Loucy (cell line): ENCODE results near the gene BRD3OS.

Experiments
- H2AFZ ChIP-seq: fragments of 200-600 bp; sonication (generic); 2 replicates; pipeline ENCODE4 v1.6.0; 2016; ENCODE audit warnings: antibody characterized with exemption, mild to moderate bottlenecking, low read length, moderate library complexity
- H3F3A ChIP-seq: fragments of 200-600 bp; 2 replicates; pipeline ENCODE4 v1.6.0; 2016; ENCODE audit warnings: antibody characterized with exemption, low read depth, mild to moderate bottlenecking
- H3K27me3 ChIP-seq: fragments of 200-600 bp; sonication (generic); 2 replicates; pipeline ENCODE4 v1.6.1; 2014; ENCODE audit warnings: low read length, mild to moderate bottlenecking; ENCODE audit not compliant: insufficient read depth, poor library complexity, severe bottlenecking
- H3K36me3 ChIP-seq: fragments of 200-600 bp; sonication (generic); 2 replicates; pipeline ENCODE4 v1.6.1; 2016; ENCODE audit warnings: low read length; ENCODE audit not compliant: insufficient read depth
- H3K4me1 ChIP-seq: fragments of 200-600 bp; sonication (generic); 2 replicates; pipeline ENCODE4 v1.5.1; 2014; ENCODE audit warnings: low read length, mild to moderate bottlenecking; ENCODE audit not compliant: insufficient read depth, poor library complexity, severe bottlenecking
- H3K4me2 ChIP-seq: fragments of 200-600 bp; sonication (generic); 2 replicates; pipeline ENCODE4 v1.6.0; 2014; ENCODE audit warnings: antibody characterized with exemption, low read length, low read depth, mild to moderate bottlenecking; ENCODE audit not compliant: poor library complexity, severe bottlenecking
- H3K4me3 ChIP-seq: fragments of 200-600 bp; sonication (generic); 2 replicates; pipeline ENCODE4 v1.5.1; 2014; ENCODE audit warnings: low read length, mild to moderate bottlenecking, mixed read lengths; ENCODE audit not compliant: poor library complexity, severe bottlenecking
- H3K79me2 ChIP-seq: fragments of 200-600 bp; sonication (generic); 2 replicates; pipeline ENCODE4 v1.6.1; 2014; ENCODE audit warnings: low read length; ENCODE audit not compliant: insufficient read depth
- H3K9ac ChIP-seq: fragments of 200-600 bp; sonication (generic); 2 replicates; pipeline ENCODE4 v1.6.0; 2014; ENCODE audit warnings: mild to moderate bottlenecking, low read depth, low read length, moderate library complexity; ENCODE audit not compliant: poor library complexity, severe bottlenecking
- H3K9me2 ChIP-seq: fragments of 200-600 bp; sonication (generic); replicated peaks from 2 replicates; pipeline ENCODE4 v1.6.1; 2016; ENCODE audit warnings: low read depth, low read length, mixed read lengths
- H3K9me3 ChIP-seq: fragments of 200-600 bp; sonication (generic); 2 replicates; pipeline ENCODE4 v1.6.1; 2014; ENCODE audit warnings: mild to moderate bottlenecking, antibody characterized with exemption, low read length, low read depth; ENCODE audit not compliant: insufficient read depth
- H4K20me1 ChIP-seq: fragments of 200-600 bp; sonication (generic); 2 replicates; pipeline ENCODE4 v1.6.0; 2014; ENCODE audit warnings: antibody characterized with exemption, low read length, mild to moderate bottlenecking; ENCODE audit not compliant: insufficient read depth, poor library complexity, severe bottlenecking
- CTCF ChIP-seq: fragments of 200-600 bp; sonication (generic); conservative IDR thresholded peaks from 2 replicates; pipeline ENCODE4 v1.5.1; 2014; ENCODE audit warnings: mild to moderate bottlenecking, antibody characterized with exemption, low read length
- EZH2phosphoT487 ChIP-seq: fragments of 200-600 bp; IDR thresholded peaks from 2 replicates; pipeline ENCODE4 v1.6.1; 2018; ENCODE audit warnings: antibody characterized with exemption, mild to moderate bottlenecking, moderate library complexity, borderline replicate concordance

BRD3OS gene

GRCh38 chr9:134059661-134060395 is 34.5 kb downstream of the BRD3OS start:
- H3K27me3 ChIP-seq, result no peaks in the 10 kb centered on the region
- no peak overlapping the region for H2AFZ ChIP-seq
- H3K9me2 ChIP-seq, result no peaks in the 10 kb centered on the region
- peaks cover 95% of the 10 kb centered on the region for H4K20me1 ChIP-seq
- H3K4me1 ChIP-seq, result peaks cover 6% of the 10 kb centered on the region
- no peaks in the 10 kb centered on the region; the same call in 1 of the 2 replicates for H3K36me3 ChIP-seq
- TF ChIP-seq CTCF, result no peak
- no peak for TF ChIP-seq EZH2phosphoT487
- H3K9ac ChIP-seq, result no peak overlapping the region
- no peak overlapping the region for H3K4me3 ChIP-seq
- no peaks in the 10 kb centered on the region for H3K9me3 ChIP-seq
- H3K4me2 ChIP-seq, result no peak overlapping the region
- H3F3A ChIP-seq, result no peaks in the 10 kb centered on the region
- peaks cover 100% of the 10 kb centered on the region for H3K79me2 ChIP-seq

GRCh38 chr9:134060546-134060945 is 35.3 kb downstream of the BRD3OS start:
- peaks cover 100% of the 10 kb centered on the region for H3K79me2 ChIP-seq
- H3K9me3 ChIP-seq, result no peaks in the 10 kb centered on the region
- H3K4me2 ChIP-seq, result no peak overlapping the region
- no peak overlapping the region for H3K9ac ChIP-seq
- H3K4me3 ChIP-seq, result no peak overlapping the region
- peaks cover 10% of the 10 kb centered on the region for H3K4me1 ChIP-seq
- H3K9me2 ChIP-seq, result no peaks in the 10 kb centered on the region
- no peak overlapping the region for H2AFZ ChIP-seq
- TF ChIP-seq CTCF (no peak), EZH2phosphoT487 (no peak)
- H3F3A ChIP-seq, result no peaks in the 10 kb centered on the region
- H4K20me1 ChIP-seq, result peaks cover 95% of the 10 kb centered on the region
- H3K36me3 ChIP-seq, result no peaks in the 10 kb centered on the region; the same call in 1 of the 2 replicates
- H3K27me3 ChIP-seq, result no peaks in the 10 kb centered on the region

GRCh38 chr9:134061019-134061687 is 35.9 kb downstream of the BRD3OS start:
- peaks cover 95% of the 10 kb centered on the region for H4K20me1 ChIP-seq
- 0 out of 2 replicates have a peak, but pooled peaks cover 2% of the 10 kb centered on the region for H3F3A ChIP-seq
- H3K27me3 ChIP-seq, result no peaks in the 10 kb centered on the region
- H3K9me3 ChIP-seq, result no peaks in the 10 kb centered on the region
- H3K9me2 ChIP-seq, result no peaks in the 10 kb centered on the region
- H3K79me2 ChIP-seq, result peaks cover 100% of the 10 kb centered on the region
- H3K36me3 ChIP-seq, result no peaks in the 10 kb centered on the region; the same call in 1 of the 2 replicates
- no peak overlapping the region for H2AFZ ChIP-seq
- H3K4me3 ChIP-seq, result no peak overlapping the region
- peak overlapping the region; percentile 15 for H3K4me2 ChIP-seq
- TF ChIP-seq CTCF (no peak), EZH2phosphoT487 (no peak)
- H3K4me1 ChIP-seq, result peaks cover 14% of the 10 kb centered on the region
- peak overlapping the region; percentile 41 for H3K9ac ChIP-seq
